Liver (tissue), 9 donors: ENCODE data around the gene LRRTM4. TPM values are rescaled to one million over a fixed set of nuclear protein-coding genes. Genes with fewer than 3 reads are reported as not detected.

Experiments
- DNase-seq: peaks from one replicate; pipeline ENCODE4 v3.0.0-alpha.2; 2017; ENCODE audit warnings: low spot score
- H3K27ac ChIP-seq, 2 donors: one replicate each; pipeline ENCODE4 v1.7.0; 2013; ENCODE audit warnings: inconsistent platforms in 2 of 2, low read length in 2 of 2, control low read depth in 1 of 2, low read depth in 1 of 2, mild to moderate bottlenecking in 1 of 2
- H3K27me3 ChIP-seq, 4 donors: one replicate each; pipeline versions ENCODE4 v1.6.1 to v1.7.0; 2013; ENCODE audit warnings: low read length in 3 of 4, inconsistent platforms in 1 of 4, mild to moderate bottlenecking in 1 of 4, moderate library complexity in 1 of 4; ENCODE audit not compliant: control insufficient read depth in 4 of 4, insufficient read depth in 4 of 4
- H3K36me3 ChIP-seq, 4 donors: one replicate each; pipeline versions ENCODE4 v1.6.1 to v1.7.0; 2013; ENCODE audit warnings: low read length in 3 of 4, mild to moderate bottlenecking in 3 of 4, low read depth in 1 of 4, moderate library complexity in 1 of 4; ENCODE audit not compliant: control insufficient read depth in 4 of 4, insufficient read depth in 3 of 4
- H3K4me1 ChIP-seq, 4 donors: one replicate each; pipeline versions ENCODE4 v1.6.1 to v1.7.0; 2013; ENCODE audit warnings: low read length in 3 of 4, mild to moderate bottlenecking in 3 of 4, moderate library complexity in 1 of 4; ENCODE audit not compliant: control insufficient read depth in 4 of 4, insufficient read depth in 4 of 4
- H3K4me3 ChIP-seq, 3 donors: one replicate each; pipeline versions ENCODE4 v1.6.1 to v1.7.0; 2013; ENCODE audit warnings: low read length in 3 of 3, control low read depth in 1 of 3, low read depth in 1 of 3, mild to moderate bottlenecking in 1 of 3
- H3K9ac ChIP-seq, 2 donors: one replicate each; pipeline ENCODE4 v1.7.0; 2013; ENCODE audit warnings: low read length in 2 of 2, mild to moderate bottlenecking in 2 of 2, moderate library complexity in 2 of 2, control low read depth in 1 of 2, low read depth in 1 of 2
- H3K9me3 ChIP-seq, 4 donors: one replicate each; pipeline versions ENCODE4 v1.6.1 to v1.7.0; 2013; ENCODE audit warnings: low read length in 3 of 4; ENCODE audit not compliant: control insufficient read depth in 4 of 4
- CTCF ChIP-seq: fragments of 150-350 bp; IDR thresholded peaks from 2 replicates; pipeline ENCODE4 v1.5.1; 2017; ENCODE audit warnings: improper control_type of control experiment, low read depth, low read length; ENCODE audit not compliant: missing input control
- FOXA1 ChIP-seq: IDR thresholded peaks from 2 replicates; pipeline ENCODE4 v1.6.1; 2016; ENCODE audit warnings: antibody characterized with exemption
- FOXA2 ChIP-seq: IDR thresholded peaks from 2 replicates; pipeline ENCODE4 v1.6.1; 2016; ENCODE audit warnings: antibody characterized with exemption
- GABPA ChIP-seq, 2 donors: IDR thresholded peaks in 1 of 2; conservative IDR thresholded peaks in 1 of 2; 2 replicates each; pipeline ENCODE4 v1.6.1; 2016; ENCODE audit warnings: antibody characterized with exemption in 2 of 2, mild to moderate bottlenecking in 1 of 2, moderate library complexity in 1 of 2
- HNF4A ChIP-seq, 2 donors: conservative IDR thresholded peaks; 2 replicates each; pipeline ENCODE4 v1.6.1; 2016; ENCODE audit warnings: antibody characterized with exemption in 2 of 2, mild to moderate bottlenecking in 2 of 2
- HNF4G ChIP-seq: IDR thresholded peaks from 2 replicates; pipeline ENCODE4 v1.6.1; 2016; ENCODE audit warnings: antibody characterized with exemption
- JUND ChIP-seq, 2 donors: IDR thresholded peaks; 2 replicates each; pipeline ENCODE4 v1.6.1; 2016; ENCODE audit warnings: antibody characterized with exemption in 2 of 2
- MAX ChIP-seq: IDR thresholded peaks from 2 replicates; pipeline ENCODE4 v1.6.1; 2016; ENCODE audit warnings: antibody characterized with exemption
- NR2F2 ChIP-seq: IDR thresholded peaks from 2 replicates; pipeline ENCODE4 v1.6.1; 2016; ENCODE audit warnings: antibody characterized with exemption
- RAD21 ChIP-seq, 2 donors: IDR thresholded peaks; 2 replicates each; pipeline ENCODE4 v1.6.1; 2016; ENCODE audit warnings: antibody characterized with exemption in 2 of 2, mild to moderate bottlenecking in 2 of 2
- RXRA ChIP-seq, 2 donors: IDR thresholded peaks; 2 replicates each; pipeline ENCODE4 v1.6.1; 2017 to 2018; ENCODE audit warnings: antibody characterized with exemption in 2 of 2, mild to moderate bottlenecking in 1 of 2
- SP1 ChIP-seq: IDR thresholded peaks from 2 replicates; pipeline ENCODE4 v1.6.1; 2018; ENCODE audit warnings: antibody characterized with exemption, mild to moderate bottlenecking
- TAF1 ChIP-seq: conservative IDR thresholded peaks from 2 replicates; pipeline ENCODE4 v1.6.1; 2016; ENCODE audit warnings: antibody characterized with exemption, mild to moderate bottlenecking
- YY1 ChIP-seq: IDR thresholded peaks from 2 replicates; pipeline ENCODE4 v1.6.1; 2016; ENCODE audit warnings: antibody characterized with exemption, mild to moderate bottlenecking
- ZBTB33 ChIP-seq: IDR thresholded peaks from 2 replicates; pipeline ENCODE4 v1.6.1; 2016; ENCODE audit warnings: antibody characterized with exemption
- WGBS: extraction: QIAGEN DNeasy Blood & Tissue Kit; methylation state at CpG from one replicate; pipeline ENCODE4 v1.1.7; 2013; 5-methylcytosine and 5-hydroxymethylcytosine counted together
- polyA plus RNA-seq, 2 donors: library from polyadenylated mRNA; stranded (reverse) in 1 of 2; unstranded in 1 of 2; fragments of 200-250 nt in 1 of 2; fragments of >200 nt in 1 of 2; fragmentation: Nextera tagmentation in 1 of 2; extraction: Ambion mirVana in 1 of 2; gene quantifications; one replicate each; pipeline versions ENCODE4 v1.2.1 to v1.2.3, GENCODE V29; 2013 to 2015
- total RNA-seq, 2 donors: library from RNA; depleted of rRNA; stranded (reverse); fragments of >200 nt; gene quantifications; one replicate each; pipeline ENCODE4 v1.2.3, GENCODE V29; 2014
- TF ChIP-seq, protein P1 (sequence below): IDR thresholded peaks from 2 replicates; pipeline ENCODE4 v1.6.1; 2016; ENCODE audit warnings: antibody characterized with exemption
- donor health status: healthy.
- donor health status: healthy.
- donor health status: healthy.
- donor health status: healthy.
- donor health status: healthy.

Gene LRRTM4
- total and polyA plus RNA-seq, 4 donors = 0.06 to 0.09 (median 0.08) TPM; not detected in 1

GRCh38 chr2:77552956-77553355 lies 30.8 kb upstream of the LRRTM4 start:
- Histone ChIP-seq H3K9ac (no peak overlapping the region), H3K36me3 (no peaks in the 10 kb centered on the region), H3K9me3 (peaks cover 0 to 2% (median 0%) of the 10 kb centered on the region in 4 donors), H3K4me1 (no peaks in the 10 kb centered on the region), H3K27ac (no peak overlapping the region), H3K4me3 (no peak overlapping the region), H3K27me3 (no peaks in the 10 kb centered on the region)
- 89% methylated on average over 2 of the region's 2 CpGs for WGBS
- no peak for DNase-seq
- TF ChIP-seq RAD21 (IDR thresholded peaks at IDR 0.05) (no peak), MAX (no peak), NR2F2 (no peak)

DNA sequence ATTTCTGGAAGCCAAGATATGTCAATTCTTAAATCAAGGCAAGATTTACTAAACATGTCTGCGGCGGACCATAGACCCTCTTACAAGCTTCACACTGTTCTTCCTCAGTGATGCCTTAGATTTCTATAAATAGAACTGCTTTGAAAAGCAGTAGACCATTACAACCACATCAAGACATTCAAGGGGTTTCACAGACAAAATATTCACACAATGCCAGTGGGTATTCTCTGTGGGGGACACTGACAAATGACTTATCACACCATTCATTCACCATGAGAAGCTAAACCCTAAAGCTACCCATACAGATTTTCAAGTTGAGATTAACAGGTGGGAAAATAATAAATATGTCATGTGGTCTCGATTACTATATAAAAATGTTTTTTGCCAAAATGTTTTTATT lies 15.9 kb upstream of the LRRTM4 start:
- no peak for DNase-seq
- WGBS = 88% methylated on average over 3 of the region's 3 CpGs
- no peak for TF ChIP-seq GABPA (IDR thresholded peaks at IDR 0.05 in 1 of 2, conservative IDR thresholded peaks at IDR 0.05 in 1 of 2)
- no peak for TF ChIP-seq RAD21 (IDR thresholded peaks at IDR 0.05)
- TF ChIP-seq YY1 = no peak
- TF ChIP-seq MAX = no peak
- no peak for TF ChIP-seq HNF4A (conservative IDR thresholded peaks at IDR 0.05)
- TF ChIP-seq ZBTB33 = no peak
- no peak for TF ChIP-seq SP1
- TF ChIP-seq JUND (IDR thresholded peaks at IDR 0.05) = no peak
- TF ChIP-seq CTCF = no peak
- no peak for TF ChIP-seq TAF1
- no peak for TF ChIP-seq RXRA (IDR thresholded peaks at IDR 0.05)
- no peak for TF ChIP-seq FOXA1
- TF ChIP-seq HNF4G = no peak
- no peak for TF ChIP-seq FOXA2
- TF ChIP-seq, protein P1, sequence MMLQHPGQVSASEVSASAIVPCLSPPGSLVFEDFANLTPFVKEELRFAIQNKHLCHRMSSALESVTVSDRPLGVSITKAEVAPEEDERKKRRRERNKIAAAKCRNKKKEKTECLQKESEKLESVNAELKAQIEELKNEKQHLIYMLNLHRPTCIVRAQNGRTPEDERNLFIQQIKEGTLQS = no peak
- no peak for TF ChIP-seq NR2F2
- H3K36me3 ChIP-seq = no peaks in the 10 kb centered on the region
- H3K9ac ChIP-seq = no peak overlapping the region
- no peak overlapping the region for H3K4me3 ChIP-seq
- no peaks in the 10 kb centered on the region for H3K9me3 ChIP-seq
- H3K4me1 ChIP-seq = no peaks in the 10 kb centered on the region
- no peak overlapping the region for H3K27ac ChIP-seq
- H3K27me3 ChIP-seq = no peaks in the 10 kb centered on the region
